ENCODE measurements around the gene RAB4B.
A peak's percentile ranks its signal among the peaks of the same experiment; 100 is the strongest.
"Not testable (repeated sequence)": the region's sequence is repeated elsewhere in the genome, so short reads cannot be mapped to it uniquely, and the experiment has no call there.

RAB4B gene

GRCh38 chr19:40803857-40804782, 26.1 kb downstream of the RAB4B start:
- no peak for DNase-seq

GRCh38 chr19:40804783-40805242, 26.8 kb downstream of the RAB4B start:
- DNase-seq = no peak

- no peak for DNase-seq
These were observed 27.3 kb downstream of the RAB4B start for GRCh38 chr19:40805258-40805868.

GRCh38 chr19:40806423-40807146, 28.5 kb downstream of the RAB4B start:
- DNase-seq = peak; percentile 85 to 94 (median 91)

GRCh38 chr19:40807147-40808020, 29.3 kb downstream of the RAB4B start:
- no peak for DNase-seq

- no peak for DNase-seq
These were observed 29.9 kb downstream of the RAB4B start for GRCh38 chr19:40808021-40808325.

GRCh38 chr19:40808497-40808896, 30.4 kb downstream of the RAB4B start:
- no peak for DNase-seq

GRCh38 chr19:40809358-40810086, 31.5 kb downstream of the RAB4B start:
- no peak for DNase-seq

- no peak for DNase-seq
These were observed 32.1 kb downstream of the RAB4B start for GRCh38 chr19:40810160-40810559.

GRCh38 chr19:40810649-40811408, 32.8 kb downstream of the RAB4B start:
- peak; percentile 65 to 87 (median 78) for DNase-seq

- no peak for DNase-seq
These were observed 33.7 kb downstream of the RAB4B start for GRCh38 chr19:40811478-40812341.

GRCh38 chr19:40812571-40812970, 34.5 kb downstream of the RAB4B start:
- not testable (repeated sequence) for DNase-seq

- DNase-seq = no peak
These were observed 35.1 kb downstream of the RAB4B start for GRCh38 chr19:40813182-40813581.

GRCh38 chr19:40815223-40815622, 37.2 kb downstream of the RAB4B start:
- no peak for DNase-seq

GRCh38 chr19:40818480-40819399, 40.7 kb downstream of the RAB4B start:
- peak; percentile 77 to 88 (median 84) for DNase-seq

GRCh38 chr19:40819479-40820234, 41.6 kb downstream of the RAB4B start:
- peak; percentile 63 to 70 (median 64) for DNase-seq

- DNase-seq = no peak
These were observed 44.1 kb downstream of the RAB4B start for GRCh38 chr19:40822161-40822560.

Data from suppressor macrophage treated with lipopolysaccharide for 1 hour (primary cell).